NCI-H526 (cell line): Measurements from ENCODE around the gene ASAP2.

Experiments
- DNase-seq, 2 experiments: peaks; one replicate each; lab custom pipeline; 2025; lab: John Stamatoyannopoulos, UW

Gene ASAP2

DNA sequence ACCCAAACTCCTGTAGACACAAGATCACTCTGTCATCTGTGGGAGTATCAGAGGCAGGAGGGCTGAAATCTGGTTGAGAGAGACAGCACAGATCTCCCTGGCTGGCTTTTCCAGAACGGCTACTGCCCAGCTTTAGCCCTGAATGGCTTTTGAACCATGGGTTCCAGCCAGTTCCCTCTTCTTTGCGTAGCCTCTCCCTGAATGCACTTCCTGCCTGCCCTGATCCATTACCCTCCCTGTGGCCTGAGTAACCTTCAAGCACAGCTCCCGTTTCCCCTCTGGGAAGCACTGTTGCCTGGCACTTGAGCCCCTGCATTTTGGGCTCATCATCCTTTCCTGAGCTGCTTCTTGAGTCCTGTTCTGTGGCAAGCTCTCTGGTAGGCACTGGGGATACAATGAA lies 68.8 kb downstream of the ASAP2 start:
- DNase-seq = no peak

DNA sequence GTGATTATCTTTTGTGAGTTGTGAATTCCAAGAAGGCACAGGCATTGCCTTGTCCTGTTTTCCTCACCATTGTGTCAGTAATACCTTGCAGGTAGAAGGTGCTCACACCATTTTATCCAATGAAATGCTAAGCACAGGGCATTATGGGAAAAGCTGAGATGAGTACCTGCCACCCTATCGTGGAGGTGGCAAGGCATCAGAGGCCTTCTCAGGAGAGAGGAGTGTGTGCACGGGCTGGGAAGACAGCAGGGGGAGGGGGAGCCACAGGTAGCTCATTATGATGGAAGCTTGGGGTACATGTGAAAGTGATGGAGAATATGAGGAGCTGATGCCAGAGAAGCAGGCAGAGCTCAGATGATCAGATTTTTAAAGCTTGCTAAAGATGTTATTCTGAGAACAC lies 69.5 kb downstream of the ASAP2 start:
- DNase-seq = no peak

DNA sequence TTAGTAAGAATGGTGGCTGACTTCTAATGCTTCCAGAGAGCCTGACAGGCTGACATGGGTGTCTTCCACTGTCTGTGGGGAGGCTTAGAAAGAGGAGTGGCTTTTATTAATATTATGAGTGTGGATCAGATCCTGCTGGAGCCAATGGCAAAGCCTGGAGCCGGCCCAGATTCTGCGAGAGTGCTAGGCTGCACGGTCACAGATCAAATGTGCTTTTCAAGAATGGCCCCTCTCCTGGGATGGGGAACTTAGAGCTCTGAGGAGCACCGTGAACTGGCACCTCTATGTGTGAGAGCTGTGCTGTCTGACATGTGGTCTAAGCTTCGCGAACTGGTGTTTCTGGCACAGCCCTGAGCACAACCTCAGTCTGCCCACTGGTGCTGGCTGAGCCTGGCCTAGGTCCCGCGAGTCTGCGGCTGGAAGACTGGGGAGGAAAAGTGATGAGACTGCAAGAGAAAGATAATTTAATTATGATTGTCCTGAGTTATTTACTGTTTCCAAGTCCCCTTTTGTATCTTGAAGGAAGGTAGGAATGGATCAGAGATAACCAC lies 70.4 kb downstream of the ASAP2 start:
- no peak for DNase-seq

DNA sequence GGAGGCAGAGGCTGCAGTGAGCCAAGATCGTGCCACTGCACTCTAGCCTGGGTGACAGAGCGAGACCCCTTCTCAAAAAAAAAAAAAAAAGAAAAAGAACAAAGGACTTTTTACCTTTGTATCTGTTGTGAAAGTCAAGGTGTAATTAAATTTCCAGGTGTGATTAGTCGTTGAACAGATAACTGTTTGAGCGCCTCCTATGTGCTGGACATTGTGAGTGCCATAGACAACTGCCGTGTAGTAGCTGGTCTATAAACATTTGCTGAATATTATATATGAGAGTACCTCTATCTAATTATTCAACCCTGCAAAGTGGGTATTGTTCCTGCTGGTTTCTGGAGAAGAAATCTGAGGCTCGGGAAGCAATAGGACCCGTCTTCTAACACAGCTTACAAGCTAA lies 71.8 kb downstream of the ASAP2 start:
- no peak for DNase-seq

- no peak for DNase-seq
Measured at GRCh38 chr2:9279426-9279825, 72.8 kb downstream of the ASAP2 start.

- DNase-seq = no peak
Measured at GRCh38 chr2:9280224-9280623, 73.6 kb downstream of the ASAP2 start.

DNA sequence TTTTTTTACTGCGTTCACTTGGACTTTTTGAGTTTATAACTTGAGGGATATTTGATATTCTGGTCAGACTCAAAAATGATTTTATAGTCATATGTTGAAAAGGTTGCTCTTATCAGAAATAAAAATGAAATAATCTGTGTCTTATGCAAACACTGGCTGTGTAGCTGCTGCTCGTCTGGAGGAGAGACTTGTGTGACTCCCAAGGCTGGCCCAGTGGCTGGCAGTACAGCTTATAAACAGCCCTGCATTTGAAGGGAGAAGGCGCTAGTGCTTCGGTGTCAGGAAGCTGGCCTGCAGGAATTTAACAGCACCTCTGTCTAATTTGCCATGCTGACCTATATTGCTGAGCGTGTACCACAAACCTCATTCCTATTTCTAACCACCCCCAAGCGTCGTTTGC lies 74.5 kb downstream of the ASAP2 start:
- DNase-seq = no peak

DNA sequence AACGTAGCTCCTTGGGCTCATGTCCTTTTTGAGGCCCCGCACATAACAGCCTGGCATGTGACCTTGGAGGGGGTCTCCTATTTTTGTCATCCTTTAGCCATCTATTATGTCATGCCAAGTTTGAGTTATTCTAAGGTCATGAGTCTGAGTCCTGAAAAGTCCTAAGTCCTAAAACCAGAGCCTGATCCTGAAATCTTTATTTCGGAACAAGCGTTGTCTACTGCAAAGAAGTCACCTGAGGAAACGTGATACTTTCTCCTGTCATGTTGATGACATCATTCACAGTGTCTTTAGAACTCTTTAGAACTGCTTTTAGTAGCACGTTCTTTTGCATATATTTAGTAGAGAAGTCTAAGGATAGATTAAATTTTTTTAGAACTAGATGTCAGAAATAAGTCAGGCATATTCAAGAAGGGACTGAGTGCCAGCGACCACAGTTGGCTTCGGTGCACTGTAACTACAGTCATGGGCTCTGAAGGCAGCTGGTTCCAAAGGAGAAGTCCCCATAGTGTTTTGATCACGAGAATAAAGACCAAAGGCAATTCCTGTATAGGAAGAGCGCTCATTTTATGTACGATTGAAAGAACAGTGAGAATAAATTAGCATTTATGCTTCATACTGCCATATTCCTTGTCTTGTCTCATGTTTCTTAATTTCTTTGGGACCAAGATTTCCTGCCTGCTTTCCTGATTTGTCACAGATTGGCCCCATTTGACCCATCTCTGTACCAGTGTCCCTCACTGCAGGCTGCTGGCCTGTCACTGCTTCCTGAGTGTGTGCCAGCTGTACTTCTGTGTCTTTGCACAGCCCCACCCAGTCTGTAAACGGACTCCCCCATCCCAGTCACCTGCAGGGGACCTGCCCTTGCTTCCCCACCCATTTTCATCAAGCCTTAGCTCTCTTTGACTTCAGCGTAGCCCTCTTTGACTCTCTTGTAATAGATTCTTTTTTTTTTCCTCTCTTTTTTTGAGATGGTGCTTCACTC lies 75.8 kb downstream of the ASAP2 start:
- DNase-seq = no peak

- DNase-seq = no peak
Measured at GRCh38 chr2:9284521-9285297, 78.1 kb downstream of the ASAP2 start.

- DNase-seq = no peak
Measured at GRCh38 chr2:9285385-9285920, 78.8 kb downstream of the ASAP2 start.

DNA sequence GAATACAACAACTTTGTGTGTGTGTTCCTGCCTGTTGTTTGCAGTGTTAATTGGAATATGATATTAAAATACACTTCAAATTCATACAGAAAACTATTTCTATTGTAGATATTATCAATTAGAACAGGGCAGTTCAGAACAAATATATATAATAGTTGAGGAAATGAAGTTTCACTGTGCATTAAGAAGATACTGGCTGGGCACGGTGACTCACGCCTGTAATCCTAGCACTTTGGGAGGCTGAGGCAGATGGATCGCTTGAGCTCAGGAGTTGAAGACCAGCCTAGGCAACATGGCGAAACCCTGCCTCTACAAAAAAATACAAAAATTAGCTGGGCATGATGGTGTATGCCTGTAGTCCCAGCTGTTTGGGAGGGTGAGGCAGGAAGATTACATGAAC lies 79.3 kb downstream of the ASAP2 start:
- no peak for DNase-seq

- DNase-seq = no peak
Measured at GRCh38 chr2:9286554-9287399, 80.2 kb downstream of the ASAP2 start.

DNA sequence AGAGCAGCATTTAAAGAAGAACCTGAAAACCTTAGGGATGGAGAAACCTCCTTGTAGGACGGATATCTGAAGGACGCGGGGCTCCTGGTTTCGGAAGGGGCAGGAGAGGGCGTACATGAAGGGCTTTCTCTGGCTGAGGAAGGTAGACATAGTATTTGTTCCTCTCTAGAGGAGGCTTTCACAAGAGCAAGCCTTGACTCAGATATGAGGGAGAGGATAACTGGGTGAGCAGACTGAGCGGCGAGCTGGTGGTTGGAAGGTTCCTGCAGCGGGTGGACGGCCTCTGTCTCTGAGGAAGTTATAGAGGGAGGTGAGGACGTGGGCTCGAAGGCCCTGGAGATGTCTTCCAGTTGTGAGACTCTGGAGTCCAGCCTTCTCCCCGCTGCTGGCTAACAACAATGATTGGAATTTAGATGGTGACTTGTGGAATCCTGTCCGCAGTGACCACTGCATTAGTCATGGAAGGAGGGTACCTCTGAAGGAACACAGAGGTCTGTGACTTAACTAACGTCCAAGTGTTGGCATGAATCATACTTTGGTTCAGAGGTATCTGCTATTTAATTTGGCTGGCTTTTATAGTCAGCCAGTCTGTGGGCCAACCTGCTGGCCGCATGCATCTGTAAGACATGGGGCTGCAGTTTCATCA lies 80.9 kb downstream of the ASAP2 start:
- DNase-seq = no peak

GRCh38 chr2:9288233-9288632 lies 81.6 kb downstream of the ASAP2 start:
- DNase-seq = no peak

- DNase-seq = no peak
Measured at GRCh38 chr2:9288681-9289338, 82.2 kb downstream of the ASAP2 start.

- DNase-seq = no peak
Measured at GRCh38 chr2:9291331-9291730, 84.7 kb downstream of the ASAP2 start.

GRCh38 chr2:9291866-9292265 lies 85.3 kb downstream of the ASAP2 start:
- DNase-seq = no peak

DNA sequence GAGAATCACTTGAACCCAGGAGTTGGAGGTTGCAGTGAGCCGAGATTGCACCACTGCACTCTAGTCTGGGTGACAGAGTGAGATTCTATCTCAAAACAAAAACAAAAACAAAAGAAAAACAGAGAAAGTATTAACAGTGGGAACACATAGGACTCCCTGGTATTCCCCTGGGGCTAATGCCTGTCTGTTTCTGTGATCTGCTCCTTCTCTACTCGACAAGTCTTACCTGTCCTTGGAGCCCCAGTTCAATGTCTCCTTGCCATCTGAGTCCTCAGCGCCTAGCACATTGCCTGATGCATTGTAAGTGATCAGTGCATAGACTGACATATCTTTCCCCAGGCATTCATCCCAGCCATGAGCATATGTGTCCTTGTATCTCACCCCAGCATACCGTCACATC lies 85.8 kb downstream of the ASAP2 start:
- no peak for DNase-seq

- DNase-seq = no peak
Measured at GRCh38 chr2:9294764-9295163, 88.2 kb downstream of the ASAP2 start.

DNA sequence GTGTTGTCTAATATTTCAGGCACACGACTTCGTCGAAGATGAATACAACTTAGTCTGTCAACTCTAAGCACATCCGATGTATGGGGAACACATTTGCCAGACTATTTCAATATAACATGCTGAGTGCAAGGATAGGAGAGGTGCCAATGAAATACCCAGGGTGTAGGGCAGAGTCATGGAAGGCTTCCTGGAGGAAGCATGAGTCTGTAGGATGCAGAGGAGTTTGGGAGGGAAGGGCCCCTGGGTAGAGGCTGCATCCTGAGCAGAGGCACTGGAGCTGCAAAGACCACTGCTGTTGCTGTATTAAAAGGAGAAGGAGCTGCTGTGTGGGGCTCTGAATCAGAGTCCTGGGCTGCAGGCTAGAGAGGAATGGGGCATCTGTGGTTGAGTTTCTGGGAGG lies 89.9 kb downstream of the ASAP2 start:
- DNase-seq = no peak

- DNase-seq = no peak
Measured at GRCh38 chr2:9297156-9297555, 90.5 kb downstream of the ASAP2 start.
